GM23338 (cell line): ENCODE data around the gene GTF2A1. TPM values are rescaled to one million over a fixed set of nuclear protein-coding genes. Genes with fewer than 3 reads are reported as not detected.

Source experiments
- ATAC-seq: fragments of 200-7000 bp; cut with Tn5 transposase; 3 replicates; pipeline ENCODE4 v1.9.1; 2020
- DNase-seq: peaks from one replicate; pipeline ENCODE4 v3.0.0-alpha.2; 2015; ENCODE audit warnings: low spot score
- H2AFZ ChIP-seq: fragments of 200-600 bp; sonication (generic); 2 replicates; pipeline ENCODE4 v1.8.0; 2016; ENCODE audit warnings: antibody characterized with exemption, mild to moderate bottlenecking, moderate library complexity
- H3F3A ChIP-seq: fragments of 200-600 bp; sonication (generic); replicated peaks from 2 replicates; pipeline ENCODE4 v1.8.0; 2017; ENCODE audit warnings: antibody characterized with exemption, mixed run types, low read depth
- H3K27ac ChIP-seq: fragments of 200-600 bp; sonication (generic); 2 replicates; pipeline ENCODE4 v1.6.1; 2016; ENCODE audit warnings: low read depth
- H3K27me3 ChIP-seq: fragments of 200-600 bp; sonication (generic); 2 replicates; pipeline ENCODE4 v1.8.0; 2016; ENCODE audit warnings: mild to moderate bottlenecking, mixed run types, moderate library complexity; ENCODE audit not compliant: insufficient read depth
- H3K36me3 ChIP-seq: fragments of 200-600 bp; sonication (generic); 2 replicates; pipeline ENCODE4 v1.8.0; 2016; ENCODE audit warnings: mild to moderate bottlenecking; ENCODE audit not compliant: insufficient read depth
- H3K4me1 ChIP-seq: fragments of 200-600 bp; sonication (generic); 2 replicates; pipeline ENCODE4 v1.8.0; 2016; ENCODE audit warnings: mild to moderate bottlenecking, moderate library complexity; ENCODE audit not compliant: insufficient read depth
- H3K4me2 ChIP-seq: fragments of 200-600 bp; sonication (generic); 2 replicates; pipeline ENCODE4 v1.7.1; 2017; ENCODE audit warnings: mixed run types
- H3K4me3 ChIP-seq: fragments of 200-600 bp; sonication (generic); 2 replicates; pipeline ENCODE4 v1.6.1; 2016; ENCODE audit warnings: mixed run types
- H3K79me2 ChIP-seq: fragments of 200-600 bp; sonication (generic); replicated peaks from 2 replicates; pipeline ENCODE4 v1.8.0; 2017; ENCODE audit warnings: mild to moderate bottlenecking; ENCODE audit not compliant: insufficient read depth
- H3K9me2 ChIP-seq: fragments of 200-600 bp; sonication (generic); 2 replicates; pipeline ENCODE4 v1.8.0; 2017; ENCODE audit not compliant: insufficient read depth
- H4K20me1 ChIP-seq: fragments of 200-600 bp; sonication (generic); replicated peaks from 2 replicates; pipeline ENCODE4 v1.8.0; 2017; ENCODE audit warnings: mild to moderate bottlenecking; ENCODE audit not compliant: insufficient read depth
- H3K27ac Mint-ChIP-seq: 2 replicates; pipeline ENCODE4 v1.8.0; 2020; ENCODE audit warnings: inconsistent platforms, mild to moderate bottlenecking, moderate library complexity, mixed read lengths
- H3K27me3 Mint-ChIP-seq: 3 replicates; pipeline ENCODE4 v1.8.0; 2022; ENCODE audit warnings: low read depth, mild to moderate bottlenecking, moderate library complexity, mixed read lengths, inconsistent platforms; ENCODE audit not compliant: insufficient read depth, poor library complexity
- H3K36me3 Mint-ChIP-seq: 3 replicates; pipeline ENCODE4 v1.8.0; 2021; ENCODE audit warnings: low read depth, mild to moderate bottlenecking, inconsistent platforms, moderate library complexity, mixed read lengths
- H3K4me1 Mint-ChIP-seq: 3 replicates; pipeline ENCODE4 v1.8.0; 2020; ENCODE audit warnings: mild to moderate bottlenecking, inconsistent platforms, mixed read lengths
- H3K4me3 Mint-ChIP-seq: 3 replicates; pipeline ENCODE4 v1.8.0; 2021; ENCODE audit warnings: moderate library complexity, mild to moderate bottlenecking, inconsistent platforms, mixed read lengths
- H3K9me3 Mint-ChIP-seq: 3 replicates; pipeline ENCODE4 v1.8.0; 2020; ENCODE audit warnings: moderate library complexity, mild to moderate bottlenecking, inconsistent platforms, mixed read lengths
- CREB1 ChIP-seq: fragments of 250-450 bp; sonication (Bioruptor Pico); IDR thresholded peaks from 2 replicates; pipeline ENCODE4 v1.5.0; 2020; ENCODE audit warnings: low read depth, mild to moderate bottlenecking, moderate library complexity
- CTCF ChIP-seq, 2 experiments: fragments of 200-600 bp in 1 of 2; sonication (generic) in 1 of 2; conservative IDR thresholded peaks; 2 replicates each; pipeline versions ENCODE4 v1.5.1 to v1.6.1; 2016 to 2017; ENCODE audit warnings: antibody characterized with exemption in 2 of 2, low read depth in 2 of 2, mild to moderate bottlenecking in 2 of 2, moderate library complexity in 1 of 2
- ETS1 ChIP-seq: IDR thresholded peaks from 2 replicates; pipeline ENCODE4 v1.6.1; 2016; ENCODE audit warnings: antibody characterized with exemption
- EZH2 ChIP-seq: fragments of 200-600 bp; sonication (generic); IDR thresholded peaks from one replicate; pipeline ENCODE4 v1.8.0; 2017; ENCODE audit warnings: antibody characterized with exemption, mild to moderate bottlenecking, low read depth; ENCODE audit not compliant: unreplicated experiment
- EZH2phosphoT487 ChIP-seq: fragments of 200-600 bp; sonication (generic); IDR thresholded peaks from one replicate; pipeline ENCODE4 v1.8.1; 2018; ENCODE audit warnings: antibody characterized with exemption; ENCODE audit not compliant: unreplicated experiment
- JUNB ChIP-seq: IDR thresholded peaks from one replicate; pipeline ENCODE4 v1.6.1; 2016; ENCODE audit warnings: antibody characterized with exemption; ENCODE audit not compliant: unreplicated experiment
- NANOG ChIP-seq: IDR thresholded peaks from 2 replicates; pipeline ENCODE4 v1.6.1; 2016; ENCODE audit warnings: antibody characterized with exemption, borderline replicate concordance
- POLR2AphosphoS5 ChIP-seq: IDR thresholded peaks from 2 replicates; pipeline ENCODE4 v1.6.1; 2016; ENCODE audit warnings: antibody characterized with exemption, low read depth
- REST ChIP-seq: IDR thresholded peaks from one replicate; pipeline ENCODE4 v1.6.1; 2018; ENCODE audit warnings: antibody characterized with exemption; ENCODE audit not compliant: unreplicated experiment
- STAT1 ChIP-seq: IDR thresholded peaks from one replicate; pipeline ENCODE4 v1.6.1; 2016; ENCODE audit warnings: antibody characterized with exemption; ENCODE audit not compliant: unreplicated experiment
- ZNF114 ChIP-seq: fragments of 250-450 bp; sonication (Bioruptor Pico); IDR thresholded peaks from 2 replicates; pipeline ENCODE4 v1.5.0; 2020; ENCODE audit warnings: mild to moderate bottlenecking, moderate library complexity
- ZNF331 ChIP-seq: fragments of 250-450 bp; sonication (Bioruptor Pico); IDR thresholded peaks from 2 replicates; pipeline ENCODE4 v1.5.0; 2020; ENCODE audit warnings: low read depth, mild to moderate bottlenecking, moderate library complexity
- ZNF462 ChIP-seq: fragments of 250-450 bp; sonication (Bioruptor Pico); IDR thresholded peaks from 2 replicates; pipeline ENCODE4 v1.5.0; 2020; ENCODE audit warnings: mild to moderate bottlenecking, moderate library complexity
- polyA plus RNA-seq: library from polyadenylated mRNA; unstranded; fragments of >200 nt; fragmentation: Nextera tagmentation; extraction: Ambion mirVana; gene quantifications from 2 replicates; pipeline ENCODE4 v1.2.1, GENCODE V29; 2016
- total RNA-seq: library from RNA; depleted of rRNA; stranded (reverse); fragments of >200 nt; shearing (Covaris generic); gene quantifications from 2 replicates; pipeline ENCODE4 v1.2.3, GENCODE V29; 2014

GTF2A1 gene
- total and polyA plus RNA-seq, 2 experiments from 2014 or later = 12.1 to 50.6 TPM

- ATAC-seq = peak; percentile 95
- no peaks in the 10 kb centered on the region for H3K27me3 ChIP-seq
Measured at GRCh38 chr14:81170104-81170828, 50.5 kb downstream of the GTF2A1 start.

More at GRCh38 chr14:81170104-81170828, 50.5 kb downstream of the GTF2A1 start:
- Mint-ChIP-seq H3K4me3 (peak overlapping the region; percentile 92), H3K4me1 (peaks cover 8% of the 10 kb centered on the region; the same call in 2 of the 3 replicates), H3K27ac (peak overlapping the region; percentile 98), H3K27me3 (no peaks in the 10 kb centered on the region), H3K36me3 (peaks cover 5% of the 10 kb centered on the region; the same call in 2 of the 3 replicates), H3K9me3 (no peaks in the 10 kb centered on the region)
- TF ChIP-seq REST (no peak), CTCF (conservative IDR thresholded peaks at IDR 0.05; ENCODE audit: low read depth in 2 of 2) (peak; percentile 78 to 89), STAT1 (no peak), JUNB (no peak), ZNF114 (no peak), EZH2 (no peak), ETS1 (no peak), CREB1 (CRISPR knock-in tag) (0 out of 2 replicates have a peak, but pooled peaks have one; percentile 50), ZNF462 (CRISPR knock-in tag) (0 out of 2 replicates have a peak, but pooled peaks have one; percentile 2), NANOG (no peak), POLR2AphosphoS5 (peak; percentile 90), ZNF331 (CRISPR knock-in tag) (no peak), EZH2phosphoT487 (no peak)
- Histone ChIP-seq H3K4me1 (no peaks in the 10 kb centered on the region), H2AFZ (peak overlapping the region; percentile 97), H3F3A (no peaks in the 10 kb centered on the region), H3K9me2 (no peaks in the 10 kb centered on the region), H3K4me2 (peak overlapping the region; percentile 91), H3K36me3 (no peaks in the 10 kb centered on the region), H3K4me3 (peak overlapping the region; percentile 81), H4K20me1 (no peaks in the 10 kb centered on the region; the same call in 1 of the 2 replicates), H3K27ac (peak overlapping the region; percentile 87), H3K79me2 (no peaks in the 10 kb centered on the region)
- DNase-seq = peak; percentile 89
